Mesendoderm (in vitro differentiated cells): ENCODE measurements around the gene PRDM16.

Experiments
- DNase-seq: peaks from one replicate; pipeline ENCODE4 v3.0.0; 2013
- H2AK5ac ChIP-seq: 2 replicates; pipeline ENCODE4 v1.6.1; 2013; ENCODE audit warnings: low read length, inconsistent platforms
- H2BK120ac ChIP-seq: 2 replicates; pipeline ENCODE4 v1.6.1; 2013; ENCODE audit warnings: low read depth, mild to moderate bottlenecking, low read length, moderate library complexity, mixed read lengths
- H2BK15ac ChIP-seq: replicated peaks from 2 replicates; pipeline ENCODE4 v1.6.1; 2013; ENCODE audit warnings: low read depth, mild to moderate bottlenecking, moderate library complexity
- H2BK5ac ChIP-seq: 2 replicates; pipeline ENCODE4 v1.6.1; 2013; ENCODE audit warnings: low read length, inconsistent platforms
- H3K18ac ChIP-seq: 2 replicates; pipeline ENCODE4 v1.6.1; 2013; ENCODE audit warnings: mild to moderate bottlenecking, low read length, mixed read lengths
- H3K23ac ChIP-seq: one replicate; pipeline ENCODE4 v1.6.1; 2013; ENCODE audit warnings: low read length
- H3K27ac ChIP-seq: 2 replicates; pipeline ENCODE4 v1.5.1; 2013; ENCODE audit warnings: low read depth, mild to moderate bottlenecking, inconsistent platforms, low read length, moderate library complexity
- H3K27me3 ChIP-seq: 2 replicates; pipeline ENCODE4 v1.6.1; 2013; ENCODE audit warnings: low read length, control low read depth, mild to moderate bottlenecking, inconsistent platforms; ENCODE audit not compliant: insufficient read depth, poor library complexity
- H3K36me3 ChIP-seq: 2 replicates; pipeline ENCODE4 v1.6.1; 2013; ENCODE audit warnings: low read length, inconsistent platforms; ENCODE audit not compliant: control insufficient read depth, insufficient read depth
- H3K4ac ChIP-seq: one replicate; pipeline ENCODE4 v1.6.1; 2013; ENCODE audit warnings: low read depth, mild to moderate bottlenecking, low read length, moderate library complexity
- H3K4me1 ChIP-seq: 2 replicates; pipeline ENCODE4 v1.6.1; 2013; ENCODE audit warnings: low read depth, low read length, inconsistent platforms; ENCODE audit not compliant: control insufficient read depth
- H3K4me2 ChIP-seq: 2 replicates; pipeline ENCODE4 v1.6.1; 2013; ENCODE audit warnings: low read length
- H3K4me3 ChIP-seq: 2 replicates; pipeline ENCODE4 v1.5.1; 2013; ENCODE audit warnings: mild to moderate bottlenecking, low read length
- H3K56ac ChIP-seq: one replicate; pipeline ENCODE4 v1.6.1; 2013; ENCODE audit warnings: low read length
- H3K79me1 ChIP-seq: 2 replicates; pipeline ENCODE4 v1.6.1; 2013; ENCODE audit warnings: low read length, inconsistent platforms
- H3K79me2 ChIP-seq: 2 replicates; pipeline ENCODE4 v1.6.1; 2013; ENCODE audit warnings: mild to moderate bottlenecking, low read length; ENCODE audit not compliant: control insufficient read depth, insufficient read depth
- H3K9ac ChIP-seq: 2 replicates; pipeline ENCODE4 v1.6.1; 2013; ENCODE audit warnings: low read length, inconsistent platforms
- H4K5ac ChIP-seq: one replicate; pipeline ENCODE4 v1.6.1; 2013; ENCODE audit warnings: low read length
- H4K8ac ChIP-seq: one replicate; pipeline ENCODE4 v1.6.1; 2013; ENCODE audit warnings: low read depth, mild to moderate bottlenecking, control low read depth, low read length, moderate library complexity
- WGBS: extraction: QIAGEN DNeasy Blood & Tissue Kit; methylation state at CpG from one replicate; pipeline ENCODE4 v1.1.7; 2013; ENCODE audit warnings: low lambda C conversion rate, missing lambda C conversion rate; ENCODE audit not compliant: insufficient coverage; ENCODE audit errors: extremely low coverage; 5-methylcytosine and 5-hydroxymethylcytosine counted together

Gene PRDM16

GRCh38 chr1:3027611-3028371, 41.2 kb upstream of the PRDM16 start:
- Histone ChIP-seq H3K27me3 (no peaks in the 10 kb centered on the region), H3K18ac (no peak overlapping the region), H4K8ac (no peak overlapping the region), H3K36me3 (no peaks in the 10 kb centered on the region), H4K5ac (no peak overlapping the region), H3K23ac (no peak overlapping the region), H3K4me2 (no peak overlapping the region), H3K79me2 (no peaks in the 10 kb centered on the region), H2BK5ac (no peak overlapping the region), H2BK120ac (no peak overlapping the region), H2AK5ac (no peak overlapping the region), H3K4ac (no peak overlapping the region), H3K4me1 (no peaks in the 10 kb centered on the region), H2BK15ac (no peak overlapping the region), H3K79me1 (no peaks in the 10 kb centered on the region), H3K4me3 (no peak overlapping the region), H3K27ac (no peak overlapping the region), H3K9ac (no peak overlapping the region), H3K56ac (no peak overlapping the region)
- no CpG with 5 or more reads among the region's 20 CpGs for WGBS
- DNase-seq = no peak

DNA sequence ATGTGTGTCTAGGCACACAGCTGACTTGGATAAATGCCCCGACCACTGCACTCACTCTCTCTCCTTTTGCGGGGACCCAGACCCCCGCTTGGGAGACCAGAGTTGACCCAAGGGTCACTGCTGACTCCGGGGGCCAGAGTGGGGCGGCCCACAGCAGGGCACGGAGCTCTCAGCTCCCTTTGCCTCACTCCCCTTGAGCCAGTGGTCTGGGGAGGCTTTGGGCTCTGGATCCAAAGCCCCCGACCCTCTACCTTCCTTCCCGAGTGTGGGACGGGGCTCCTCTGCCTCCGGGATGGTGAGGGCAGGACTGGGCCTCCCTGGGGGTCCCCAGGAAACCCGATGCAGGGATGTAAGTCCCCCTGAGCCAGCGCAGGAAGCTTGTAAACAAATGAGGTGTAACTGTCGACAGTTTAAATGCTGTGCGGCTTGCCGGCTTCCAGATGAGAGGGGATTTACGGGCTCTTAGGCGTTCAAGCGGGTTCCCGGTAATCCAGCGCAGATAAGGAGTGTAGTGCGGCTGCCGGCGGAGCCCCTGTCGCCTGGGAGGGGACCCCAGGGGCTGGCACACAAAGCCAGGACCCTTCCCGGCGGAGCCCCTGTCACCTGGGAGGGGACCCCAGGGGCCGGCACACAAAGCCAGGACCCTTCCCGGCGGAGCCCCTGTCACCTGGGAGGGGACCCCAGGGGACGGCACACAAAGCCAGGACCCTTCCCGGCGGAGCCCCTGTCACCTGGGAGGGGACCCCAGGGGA, 40.3 kb upstream of the PRDM16 start:
- Histone ChIP-seq H2BK5ac (no peak overlapping the region), H4K8ac (no peak overlapping the region), H3K27ac (no peak overlapping the region), H3K4me2 (no peak overlapping the region), H3K79me1 (no peaks in the 10 kb centered on the region), H2BK120ac (no peak overlapping the region), H3K23ac (no peak overlapping the region), H3K79me2 (no peaks in the 10 kb centered on the region), H2AK5ac (no peak overlapping the region), H3K27me3 (no peaks in the 10 kb centered on the region), H3K4ac (no peak overlapping the region), H3K4me3 (no peak overlapping the region), H3K56ac (no peak overlapping the region), H3K18ac (no peak overlapping the region), H3K4me1 (no peaks in the 10 kb centered on the region), H3K9ac (no peak overlapping the region), H3K36me3 (no peaks in the 10 kb centered on the region), H2BK15ac (no peak overlapping the region), H4K5ac (no peak overlapping the region)
- DNase-seq = no peak
- no CpG with 5 or more reads among the region's 32 CpGs for WGBS

DNA sequence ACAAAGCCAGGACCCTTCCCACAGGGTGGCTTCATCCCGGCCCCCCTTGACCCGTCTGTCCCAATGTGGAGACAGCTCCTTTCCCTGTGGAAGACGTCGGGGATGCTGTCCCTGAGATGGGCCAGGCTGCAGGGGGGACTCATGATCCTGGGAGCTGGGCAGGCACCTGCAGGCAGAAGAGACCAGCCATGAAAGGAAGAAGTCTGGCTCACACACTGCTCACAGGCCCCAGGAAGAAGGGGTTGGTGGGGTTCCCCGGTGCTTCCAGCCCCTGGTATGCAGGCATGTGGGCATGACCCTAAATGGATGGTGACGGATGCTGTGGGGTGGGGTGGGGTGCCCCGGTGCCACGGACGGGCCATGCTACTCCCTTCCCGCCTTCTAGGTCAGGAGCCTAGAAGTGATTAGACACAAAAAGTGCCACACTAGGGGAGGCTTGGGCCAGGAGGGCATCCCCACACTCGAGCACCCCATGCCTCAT, 39.5 kb upstream of the PRDM16 start:
- no peaks in the 10 kb centered on the region for H3K27me3 ChIP-seq
- no peaks in the 10 kb centered on the region for H3K79me2 ChIP-seq
- no peaks in the 10 kb centered on the region for H3K79me1 ChIP-seq

DNA sequence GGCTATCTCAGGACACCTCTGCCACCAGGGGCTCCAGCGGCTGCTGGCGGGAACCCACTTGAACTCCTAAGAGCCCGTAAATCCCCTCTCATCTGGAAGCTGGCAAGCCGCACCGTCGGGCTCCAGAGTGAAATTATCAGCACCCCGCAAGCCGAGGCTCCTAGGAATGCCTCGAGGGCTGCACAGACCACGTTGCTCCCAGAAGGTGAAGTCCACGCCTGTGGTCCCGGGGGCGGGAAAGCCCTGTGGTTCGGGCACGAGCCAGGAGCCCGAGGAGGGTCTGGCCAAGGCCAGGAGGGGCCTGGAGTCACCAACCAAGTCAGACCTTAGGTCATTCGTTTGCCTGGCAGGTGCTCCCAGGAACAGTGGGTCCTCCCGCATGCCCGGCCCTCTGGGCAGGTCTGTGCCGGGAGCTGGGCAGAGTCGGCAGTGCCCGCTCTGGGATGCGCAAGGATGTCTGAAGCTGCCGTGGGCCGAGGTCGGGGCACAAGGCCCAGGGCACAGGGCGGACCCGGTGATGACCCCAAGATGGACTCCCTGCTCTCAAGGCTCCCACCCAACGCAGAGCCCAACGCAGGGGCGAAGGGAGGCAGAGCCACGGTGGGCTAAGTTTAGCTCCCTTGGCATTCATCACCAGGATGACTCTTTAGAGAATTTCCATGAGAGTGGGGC, 38.9 kb upstream of the PRDM16 start:
- no CpG with 5 or more reads among the region's 32 CpGs for WGBS
- Histone ChIP-seq H3K4me3 (no peak overlapping the region), H3K4me1 (no peaks in the 10 kb centered on the region), H4K5ac (no peak overlapping the region), H3K56ac (no peak overlapping the region), H3K36me3 (no peaks in the 10 kb centered on the region), H2BK5ac (no peak overlapping the region), H3K23ac (no peak overlapping the region), H4K8ac (no peak overlapping the region), H3K27ac (no peak overlapping the region), H3K18ac (no peak overlapping the region), H3K79me2 (no peaks in the 10 kb centered on the region), H2AK5ac (no peak overlapping the region), H2BK15ac (no peak overlapping the region), H2BK120ac (no peak overlapping the region), H3K79me1 (no peaks in the 10 kb centered on the region), H3K27me3 (no peaks in the 10 kb centered on the region), H3K4ac (no peak overlapping the region), H3K9ac (no peak overlapping the region), H3K4me2 (no peak overlapping the region)
- no peak for DNase-seq

More for the DNA sequence above, 39.5 kb upstream of the PRDM16 start:
- no peak overlapping the region for H3K4me3 ChIP-seq
- H3K4me1 ChIP-seq = no peaks in the 10 kb centered on the region
- no peak overlapping the region for H3K4ac ChIP-seq
- no peak overlapping the region for H3K56ac ChIP-seq
- no peak overlapping the region for H3K23ac ChIP-seq
- no peak overlapping the region for H3K27ac ChIP-seq
- no peaks in the 10 kb centered on the region for H3K36me3 ChIP-seq
- WGBS = no CpG with 5 or more reads among the region's 11 CpGs
- no peak overlapping the region for H3K18ac ChIP-seq
- DNase-seq = no peak
- no peak overlapping the region for H4K5ac ChIP-seq
- H3K4me2 ChIP-seq = no peak overlapping the region
- no peak overlapping the region for H4K8ac ChIP-seq
- no peak overlapping the region for H2AK5ac ChIP-seq
- no peak overlapping the region for H2BK15ac ChIP-seq
- no peak overlapping the region for H2BK5ac ChIP-seq
- no peak overlapping the region for H2BK120ac ChIP-seq
- no peak overlapping the region for H3K9ac ChIP-seq

DNA sequence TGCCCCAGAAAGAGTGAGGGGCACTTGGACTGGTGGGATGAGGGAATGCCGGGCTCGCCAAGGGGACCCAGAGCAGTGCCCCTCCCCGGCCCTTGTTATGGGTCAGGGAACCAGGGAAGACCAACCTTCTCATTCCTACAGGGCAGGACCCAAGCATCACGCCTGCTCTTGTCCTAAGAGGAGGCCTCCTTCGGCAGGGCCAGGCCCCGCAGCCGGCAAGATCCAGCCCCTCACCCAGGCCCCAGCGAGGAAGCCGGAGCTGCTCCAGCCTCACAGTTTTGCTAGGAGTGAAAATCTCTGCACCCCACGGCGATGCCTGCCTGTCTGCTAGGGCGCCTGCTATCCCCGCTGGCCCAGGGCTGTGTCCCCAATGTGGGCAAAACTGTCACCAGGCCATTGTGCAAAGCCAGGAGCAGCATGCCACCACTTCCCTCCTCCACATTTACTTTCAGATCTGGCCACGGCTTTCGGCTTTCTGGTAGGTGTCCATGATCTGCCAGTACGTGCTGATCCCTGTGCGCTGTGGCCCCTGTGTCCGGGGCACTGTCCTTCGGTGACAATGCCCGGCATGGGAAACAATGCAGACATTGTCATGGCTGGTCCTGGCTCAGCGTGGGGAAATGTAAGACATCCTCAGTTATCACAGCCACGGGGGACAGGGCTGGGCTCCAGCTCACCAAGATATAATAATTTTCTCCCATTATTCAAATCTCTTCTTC, 38.2 kb upstream of the PRDM16 start:
- H2BK120ac ChIP-seq = no peak overlapping the region
- no peak overlapping the region for H2BK5ac ChIP-seq
- H2BK15ac ChIP-seq = no peak overlapping the region
- H3K4me1 ChIP-seq = no peaks in the 10 kb centered on the region
- no peak for DNase-seq
- H3K9ac ChIP-seq = no peak overlapping the region
- H3K4ac ChIP-seq = no peak overlapping the region
- no peak overlapping the region for H3K23ac ChIP-seq
- no peak overlapping the region for H4K8ac ChIP-seq
- H3K18ac ChIP-seq = no peak overlapping the region
- H3K56ac ChIP-seq = no peak overlapping the region
- H3K4me2 ChIP-seq = no peak overlapping the region
- H3K27me3 ChIP-seq = no peaks in the 10 kb centered on the region
- no peak overlapping the region for H4K5ac ChIP-seq
- no CpG with 5 or more reads among the region's 22 CpGs for WGBS
- no peak overlapping the region for H3K27ac ChIP-seq
- H3K36me3 ChIP-seq = no peaks in the 10 kb centered on the region
- H3K79me2 ChIP-seq = no peaks in the 10 kb centered on the region
- no peaks in the 10 kb centered on the region for H3K79me1 ChIP-seq
- no peak overlapping the region for H3K4me3 ChIP-seq
- H2AK5ac ChIP-seq = no peak overlapping the region
